ENCODE measurements around the gene PRKCSH.

The PRKCSH gene

DNA sequence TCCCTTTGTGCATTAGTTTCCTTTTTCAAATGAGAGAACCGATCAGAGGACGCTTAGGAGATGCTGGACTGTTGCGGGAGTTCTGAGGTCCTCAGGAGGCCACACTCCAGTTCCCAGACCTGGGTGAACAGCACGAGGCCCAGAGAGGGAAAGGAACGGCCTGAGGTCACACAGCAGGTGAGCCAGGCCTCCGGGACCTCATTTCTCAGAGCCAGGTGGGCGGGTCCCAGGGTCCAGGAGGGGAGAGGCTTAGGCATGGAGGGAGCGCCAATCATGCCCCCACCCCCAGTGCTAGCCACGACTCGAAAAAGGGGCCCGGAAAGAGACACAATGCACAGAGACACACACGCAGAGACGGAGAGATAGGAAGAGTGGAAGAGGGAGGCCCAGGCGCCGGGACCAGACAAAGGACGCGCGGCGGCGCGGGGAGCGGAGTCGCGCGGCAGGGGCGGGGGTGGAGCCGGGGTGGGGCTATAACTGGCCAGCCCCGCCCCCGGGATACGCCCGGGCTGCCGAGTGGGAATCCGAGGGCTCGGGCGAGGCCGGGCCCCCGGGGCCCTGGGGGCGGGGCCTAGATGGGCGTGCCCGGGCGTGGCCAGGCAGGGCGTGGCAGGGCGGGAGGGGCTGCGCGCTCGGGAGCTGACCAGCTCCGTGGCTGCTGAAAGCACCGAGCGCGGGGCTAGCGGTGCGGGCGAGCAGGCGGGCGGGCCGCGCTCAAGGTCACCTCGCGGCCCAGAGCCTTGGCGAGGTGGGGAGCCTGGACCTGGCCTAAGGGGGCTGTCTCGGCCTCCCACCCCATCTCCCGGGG lies 43.9 kb downstream of the PRKCSH start:
- peak; percentile 65 for DNase-seq

DNA sequence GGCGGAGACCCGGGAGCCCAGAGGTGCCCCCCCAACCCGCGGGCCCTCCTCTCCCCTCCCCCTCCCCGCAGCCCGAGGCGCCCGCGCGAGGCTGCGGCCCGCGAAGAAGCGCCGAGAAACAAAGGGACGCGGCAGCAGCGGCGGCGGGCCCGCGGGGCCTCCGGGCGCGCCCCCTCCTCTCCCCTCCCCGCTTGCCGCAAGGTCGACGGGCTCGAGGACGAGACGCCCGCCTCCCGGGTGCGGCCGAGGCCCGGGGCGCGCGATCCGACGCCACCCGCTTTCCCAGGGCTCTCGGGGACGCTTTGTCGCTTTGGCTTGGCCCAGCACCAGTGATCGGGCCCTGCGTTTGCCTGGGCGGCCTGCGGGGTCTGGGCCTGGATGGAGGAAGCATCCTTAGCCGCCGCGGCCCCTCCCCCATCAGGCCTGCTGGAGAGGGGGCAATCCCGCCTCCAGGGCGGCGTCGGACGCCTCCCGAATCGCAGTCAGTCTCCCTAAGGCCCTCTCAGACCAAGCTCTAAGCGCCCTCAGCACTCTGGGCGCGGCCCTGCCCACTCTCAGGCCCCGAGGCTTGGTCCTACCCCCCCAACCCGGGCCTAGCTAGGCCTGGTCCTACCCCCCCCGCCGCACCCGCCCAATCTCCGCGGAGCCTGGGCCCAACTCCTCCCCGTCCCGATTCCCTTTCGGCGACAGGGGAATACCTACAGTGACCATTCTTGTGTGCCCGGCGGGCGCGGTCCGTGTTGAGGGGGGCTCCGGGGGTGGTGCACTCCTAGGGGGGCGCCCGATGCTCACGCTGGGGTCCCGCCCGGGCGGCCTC lies 44.7 kb downstream of the PRKCSH start:
- no peak for DNase-seq

DNA sequence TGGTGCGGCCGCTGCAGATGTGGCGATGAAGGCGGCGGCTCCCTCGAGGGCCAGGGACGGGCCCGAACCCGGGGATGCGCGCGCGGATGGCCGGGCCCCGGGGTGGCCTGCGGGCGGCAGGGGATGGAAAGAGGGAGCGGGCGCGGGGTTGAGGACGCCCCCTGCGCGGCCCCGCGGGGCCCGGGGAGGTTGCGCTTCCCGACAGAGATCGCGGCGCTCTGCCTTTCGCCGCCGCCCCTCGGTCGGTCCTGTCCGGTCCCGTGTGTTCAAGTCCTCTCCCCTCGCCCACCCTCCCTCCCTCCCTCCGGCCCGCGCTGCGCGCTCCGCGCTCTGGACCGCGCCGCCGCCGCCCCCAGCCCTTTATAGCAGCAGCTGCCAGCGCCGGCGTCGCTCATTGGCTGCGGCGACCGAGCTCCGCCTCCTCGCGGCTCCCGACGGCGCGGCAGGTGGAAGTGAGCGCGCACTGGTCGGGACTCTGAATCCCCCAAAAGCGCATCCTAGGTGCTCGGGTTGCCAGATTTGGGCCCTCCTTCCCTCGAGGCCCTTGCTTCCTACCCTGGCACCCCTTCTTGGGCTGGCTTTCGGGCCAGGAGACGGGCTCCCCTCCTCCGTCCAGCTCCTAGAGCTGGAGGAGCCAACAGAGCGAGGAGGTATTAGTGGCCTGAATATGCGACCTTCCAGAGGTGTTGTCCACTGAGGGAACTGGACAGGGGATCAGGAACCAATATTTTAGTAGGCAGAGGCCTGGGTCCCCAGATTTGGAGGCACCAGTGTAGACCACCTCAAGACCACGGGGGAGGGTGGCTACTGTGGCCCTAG lies 45.5 kb downstream of the PRKCSH start, which contains the start of gene ELAVL3:
ELAVL3 (minus strand) TSS at position 332 of the 819 bp plus-strand sequence. CDS start 438 bp downstream, outside the sequence.
- DNase-seq, result no peak

DNA sequence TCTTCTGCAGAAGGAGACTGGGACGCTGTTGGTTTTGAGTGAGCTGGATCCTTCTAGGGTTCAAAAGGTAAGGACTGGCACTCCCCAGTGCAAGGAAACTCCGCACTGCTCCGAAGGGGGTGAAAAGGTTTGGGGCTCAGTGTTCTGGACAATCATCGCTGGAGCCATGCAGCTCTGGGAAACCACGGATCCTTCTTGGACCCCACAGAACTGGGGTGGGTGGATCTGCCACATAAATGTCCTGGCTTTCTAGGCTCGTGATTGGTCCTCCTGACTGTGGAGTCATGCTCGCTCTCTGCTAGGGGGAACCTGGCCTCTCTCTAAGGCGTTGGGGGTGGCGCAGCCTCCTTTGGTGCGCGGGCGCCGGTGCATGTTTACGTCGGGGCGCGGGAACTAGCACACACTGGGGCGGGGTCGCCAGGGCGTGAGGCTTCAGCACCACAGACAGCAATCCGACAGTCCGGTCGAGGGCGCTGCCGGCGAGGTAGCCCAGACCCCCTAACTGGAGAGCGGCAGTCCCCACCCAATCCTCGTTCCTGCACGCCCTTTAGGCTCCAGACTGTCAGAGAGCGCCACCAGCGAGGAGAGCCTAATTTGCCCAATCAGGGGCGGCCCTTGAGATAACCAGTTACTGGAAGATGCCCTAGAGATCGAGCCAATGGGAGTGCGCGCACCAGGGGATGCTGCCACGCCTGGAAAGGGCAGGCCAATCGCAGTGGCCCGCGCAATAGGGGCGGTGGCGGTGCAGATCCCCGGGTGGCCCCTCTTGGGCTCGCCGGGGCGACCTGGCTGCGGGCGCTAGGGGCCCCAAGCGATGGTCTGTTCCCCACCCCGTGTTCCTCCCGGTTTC lies 46.3 kb downstream of the PRKCSH start:
- DNase-seq, result peak; percentile 94

DNA sequence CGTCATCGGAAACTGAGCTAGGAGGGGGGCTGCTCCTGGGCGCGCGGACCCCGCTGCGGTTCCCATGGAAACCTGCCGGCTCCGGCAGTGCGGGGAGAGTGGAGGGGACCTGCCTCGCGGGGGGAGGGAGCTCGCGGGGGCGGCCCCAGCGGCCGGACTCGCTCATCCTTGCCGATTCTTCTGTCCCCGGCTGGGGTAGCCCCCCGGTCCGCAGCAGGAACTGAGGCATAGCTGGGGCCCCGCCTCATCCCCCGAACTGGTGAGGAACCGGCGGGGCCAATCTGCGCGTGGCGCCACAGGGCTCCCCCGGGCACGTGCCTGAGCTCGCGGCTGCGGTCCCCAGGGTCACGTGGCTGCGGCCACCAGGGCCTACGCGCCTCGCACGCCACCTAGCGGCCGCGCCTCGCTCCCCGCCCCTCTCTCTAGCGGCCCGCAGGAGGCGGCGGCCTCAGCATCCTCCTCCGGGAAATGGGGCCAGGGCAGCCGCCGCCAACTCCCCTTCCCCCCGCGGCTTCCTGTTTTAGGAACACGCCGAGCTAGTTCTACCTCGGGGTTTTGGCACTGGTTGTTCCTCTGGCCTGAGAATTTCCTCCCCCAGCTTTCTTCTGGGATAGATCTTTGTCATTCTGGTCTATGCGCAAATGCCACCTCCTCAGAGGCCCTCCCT lies 47.1 kb downstream of the PRKCSH start:
- peak; percentile 90 for DNase-seq

DNA sequence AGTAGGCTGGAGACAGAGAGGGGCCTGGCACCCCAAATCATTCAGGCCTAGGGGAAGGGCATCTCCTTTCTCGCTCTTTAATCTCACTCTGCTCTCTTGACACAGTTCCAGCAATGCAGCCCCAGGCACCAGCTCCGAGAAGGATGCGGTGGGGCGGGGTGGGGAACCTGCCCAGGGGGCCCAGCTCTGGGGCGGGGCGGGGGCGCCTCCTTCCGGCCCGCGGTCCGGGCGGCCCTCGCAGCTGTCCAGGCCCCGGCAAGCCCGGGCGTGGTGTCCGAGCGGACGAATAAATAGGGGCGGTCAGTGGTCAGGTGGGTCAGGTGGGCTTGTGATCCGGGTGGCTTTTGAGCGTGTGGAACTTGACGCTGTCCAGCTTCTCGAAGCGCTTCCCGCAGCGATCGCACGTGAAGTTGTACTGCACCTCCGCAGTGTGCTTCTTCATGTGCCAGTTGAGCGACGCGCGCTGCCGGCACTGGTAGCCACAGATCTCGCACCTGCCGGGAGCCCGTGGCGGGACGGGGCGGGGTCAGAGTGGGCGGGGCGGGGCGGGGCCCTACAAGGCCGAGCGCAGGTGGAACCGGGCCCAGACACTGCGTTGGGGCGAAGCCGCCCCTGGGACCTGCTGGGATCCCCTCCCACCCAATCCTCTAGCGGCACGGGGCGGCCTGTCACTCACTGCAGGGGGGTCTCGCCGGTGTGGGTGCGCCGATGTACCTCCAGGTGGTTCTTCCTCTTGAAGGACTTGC lies 48.1 kb downstream of the PRKCSH start:
- no peak for DNase-seq

DNA sequence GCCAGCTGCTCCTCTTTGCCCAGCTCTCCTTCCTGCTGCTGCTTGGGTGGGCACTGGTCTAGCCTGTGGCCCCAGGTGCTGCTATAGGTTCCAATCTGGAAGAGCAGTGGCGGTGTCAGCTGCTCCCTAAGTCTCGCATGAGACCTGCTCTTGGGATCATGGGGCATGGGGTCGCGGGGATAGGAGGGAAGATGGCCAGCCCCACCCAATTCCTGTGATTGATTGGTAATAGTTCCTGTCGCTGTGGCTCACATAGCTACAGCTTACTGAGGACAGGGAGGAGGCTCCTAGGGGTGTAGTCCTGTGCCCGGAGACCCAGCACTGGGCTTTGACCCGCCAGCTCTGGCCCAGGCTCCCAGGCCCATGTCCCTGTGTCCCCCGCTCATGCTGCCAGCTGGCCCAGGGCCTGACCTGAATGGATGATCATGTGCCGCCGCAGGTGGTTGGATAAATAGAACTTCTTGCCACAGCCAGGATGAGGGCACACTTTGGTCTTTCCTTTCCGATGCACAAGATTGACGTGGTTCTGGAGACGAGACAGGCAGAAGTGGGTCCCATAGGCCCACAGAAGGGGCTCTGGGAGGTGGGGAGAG lies 49.9 kb downstream of the PRKCSH start:
- no peak for DNase-seq

DNA sequence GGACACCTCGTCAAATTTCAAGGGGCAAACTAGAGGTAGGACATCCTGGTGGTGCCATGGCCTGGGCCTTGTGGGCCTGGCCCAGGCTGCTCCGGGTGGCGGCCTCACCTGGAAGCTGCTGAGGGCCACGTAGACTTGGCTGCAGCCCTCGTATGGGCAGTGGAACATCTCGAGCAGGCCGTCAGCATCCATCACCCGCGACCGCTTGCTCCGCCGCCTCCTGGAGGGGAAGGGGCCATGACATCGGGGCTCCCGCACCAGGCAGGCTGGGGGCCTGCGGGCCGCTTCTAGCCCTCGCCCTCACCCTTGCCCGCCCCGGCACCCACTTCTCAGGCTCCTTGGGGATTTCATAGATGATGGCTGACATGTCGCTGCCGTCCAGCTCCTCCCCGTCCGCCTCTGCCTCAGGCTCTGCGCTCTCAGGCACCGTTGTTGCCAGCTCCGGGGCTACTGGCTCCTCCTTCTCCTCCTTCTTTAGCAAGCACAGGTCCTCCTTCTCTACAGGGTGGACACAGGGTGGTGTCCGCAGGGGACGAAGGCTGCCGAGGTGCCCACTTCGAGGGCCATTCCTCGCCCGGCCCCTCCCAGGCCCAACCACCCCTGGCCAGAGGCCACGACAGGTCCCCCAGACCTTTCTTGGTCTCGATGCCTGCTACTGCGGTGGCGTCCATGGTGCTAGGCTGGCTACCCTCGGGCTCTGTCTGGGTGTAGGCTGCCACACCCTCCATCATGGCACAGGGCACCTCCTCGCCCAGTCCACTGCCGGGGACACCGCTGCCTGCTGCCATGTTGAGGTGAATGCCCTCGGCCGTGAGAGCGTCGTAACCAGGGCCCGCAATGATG lies 51.4 kb downstream of the PRKCSH start:
- no peak for DNase-seq

DNA sequence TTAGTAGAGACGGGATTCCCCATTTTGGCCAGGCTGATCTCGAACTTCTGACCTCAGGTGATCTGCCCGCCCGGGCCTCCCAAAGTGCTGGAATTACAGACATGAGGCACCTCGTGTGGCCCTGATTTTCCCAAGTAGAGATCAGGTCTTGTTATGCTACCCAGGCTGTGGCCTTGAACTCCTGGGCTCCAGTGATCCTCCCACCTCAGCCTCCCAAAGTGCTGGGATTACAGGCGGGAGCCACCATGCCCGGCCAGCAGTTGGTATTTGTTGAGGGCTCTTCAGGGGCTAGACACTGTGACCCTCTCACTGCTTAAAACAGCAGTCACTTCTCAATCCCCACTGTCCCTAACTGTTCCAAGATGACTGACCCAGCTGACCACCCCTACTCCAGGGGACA lies 53.9 kb downstream of the PRKCSH start:
- DNase-seq, result no peak

DNA sequence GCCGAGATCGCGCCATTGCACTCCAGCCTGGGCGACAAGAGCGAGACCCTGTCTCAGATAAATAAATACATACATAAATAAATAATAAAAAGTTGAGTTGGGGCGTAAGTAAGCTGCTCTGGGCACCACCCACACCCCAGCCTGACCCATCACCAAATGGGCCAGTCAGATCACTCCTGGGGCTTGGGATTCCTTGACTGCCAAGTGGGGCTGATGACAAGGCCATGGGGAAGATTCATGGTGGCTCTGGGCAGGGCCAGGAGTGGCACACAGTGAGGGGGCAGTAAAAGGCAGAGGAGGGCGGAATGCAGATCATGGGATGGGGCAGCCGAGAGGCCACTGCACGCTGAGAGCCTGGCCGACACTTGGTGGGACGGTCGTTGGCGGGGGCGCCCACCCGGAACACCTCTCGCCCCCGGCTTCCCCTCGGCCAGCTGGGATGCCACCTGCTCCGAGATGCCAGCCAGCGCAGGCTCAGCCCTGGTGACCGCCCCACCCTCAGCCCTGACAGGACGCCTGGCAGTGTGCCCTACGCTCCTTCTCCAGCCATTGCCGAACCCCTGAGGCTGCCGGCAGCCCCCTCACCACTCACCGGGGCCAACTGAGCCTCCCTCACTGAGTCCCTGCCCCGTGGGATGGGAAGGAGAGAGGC lies 59.3 kb downstream of the PRKCSH start:
- no peak for DNase-seq

DNA sequence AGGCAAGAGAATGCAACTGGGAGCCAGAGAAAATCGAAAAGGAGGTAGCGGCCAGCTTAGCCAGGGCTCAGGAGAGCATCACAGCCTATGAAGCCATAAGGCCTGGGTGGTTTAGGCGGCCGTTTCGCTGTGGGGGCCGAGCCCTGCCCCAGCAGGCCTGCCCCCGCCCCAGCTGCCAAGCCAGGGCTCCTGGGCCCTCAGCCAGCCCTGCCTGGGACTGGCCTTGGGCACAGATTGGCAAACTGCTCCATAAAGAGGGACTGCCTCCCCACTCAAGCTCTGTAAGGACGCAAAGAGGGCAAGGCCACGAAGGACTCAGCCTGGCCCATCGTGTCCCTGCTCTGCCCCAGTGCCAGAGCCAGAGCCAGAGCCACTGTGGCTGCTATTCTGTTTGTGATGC lies 60.0 kb downstream of the PRKCSH start:
- DNase-seq, result no peak

DNA sequence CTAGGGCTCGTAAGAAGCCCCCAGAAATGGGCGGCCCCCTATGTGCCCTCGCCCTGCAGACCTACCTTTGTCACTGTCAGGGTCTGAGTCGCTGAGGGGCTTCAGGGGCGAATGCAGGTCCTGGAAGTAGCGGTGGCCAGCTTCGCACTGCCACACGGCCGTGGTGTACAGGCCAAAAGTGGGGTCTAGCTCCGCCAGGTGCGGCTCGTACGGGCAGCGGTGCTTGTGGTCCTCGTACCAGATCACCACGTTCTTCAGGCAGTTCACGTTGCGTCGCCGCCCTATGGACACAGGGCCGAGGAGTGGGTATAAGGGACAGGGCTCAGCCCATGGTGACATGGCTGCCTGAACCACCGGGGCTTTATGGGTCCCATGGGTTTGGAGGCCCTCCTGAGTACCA lies 60.5 kb downstream of the PRKCSH start:
- no peak for DNase-seq

DNA sequence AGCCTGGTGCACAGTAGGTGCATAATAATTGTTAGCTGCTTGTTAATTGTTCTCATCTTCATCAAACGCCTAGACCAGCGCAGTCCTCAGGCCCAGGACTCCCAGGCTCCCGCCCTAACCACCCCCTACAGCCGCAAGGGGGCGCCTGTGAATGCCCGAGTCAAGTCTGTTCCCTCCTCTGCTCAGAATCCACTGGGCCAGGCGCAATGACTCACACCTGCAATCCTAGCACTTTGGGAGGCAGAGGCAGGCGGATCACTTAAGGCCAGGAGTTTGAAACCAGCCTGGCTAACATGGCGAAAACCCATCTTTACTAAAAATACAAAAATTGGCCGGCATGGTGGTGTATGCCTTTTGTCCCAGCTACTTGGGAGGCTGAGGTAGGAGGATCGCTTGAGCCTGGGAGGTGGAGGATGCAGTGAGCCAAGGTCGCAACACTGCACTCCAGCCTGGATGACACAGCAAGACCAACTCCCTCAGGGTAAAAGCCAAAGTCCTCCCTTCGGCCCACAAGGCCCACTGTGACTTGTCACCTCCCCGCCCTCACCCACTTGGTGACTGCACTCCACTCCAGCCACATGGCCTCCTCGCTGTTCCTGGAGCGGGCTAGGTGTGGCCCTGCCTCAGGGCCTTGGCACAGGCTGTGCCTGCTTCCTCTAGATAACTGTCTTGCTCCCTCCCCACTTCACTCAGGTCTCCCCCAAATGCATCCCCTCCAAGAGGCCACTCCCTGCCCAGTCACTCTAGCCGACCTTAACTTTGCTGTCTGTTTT lies 61.1 kb downstream of the PRKCSH start:
- DNase-seq, result peak; percentile 88

DNA sequence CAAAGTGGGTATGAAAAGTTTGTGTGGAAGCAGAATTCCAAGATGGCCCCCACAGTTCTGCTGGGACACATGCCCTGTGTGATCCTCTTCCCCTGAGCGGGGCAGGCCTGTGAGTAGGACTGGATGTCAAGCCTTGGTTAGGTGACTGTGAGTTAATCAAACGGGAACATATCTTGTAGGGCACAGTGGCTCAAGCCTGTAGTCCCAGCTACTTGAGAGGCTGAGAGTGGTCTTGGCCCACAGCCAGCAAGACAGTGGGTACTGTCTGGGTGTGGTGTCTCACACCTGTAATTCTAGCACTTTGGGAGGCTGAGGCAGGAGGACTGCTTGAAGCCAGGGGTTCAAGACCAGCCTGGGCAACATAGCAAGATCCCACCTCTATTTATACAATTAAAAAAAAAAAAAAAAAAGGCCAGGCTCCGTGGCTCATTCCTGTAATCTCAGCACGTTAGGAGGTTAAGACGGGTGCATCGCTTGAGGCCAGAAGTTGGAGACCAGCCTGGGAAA lies 63.8 kb downstream of the PRKCSH start:
- DNase-seq, result peak; percentile 46

DNA sequence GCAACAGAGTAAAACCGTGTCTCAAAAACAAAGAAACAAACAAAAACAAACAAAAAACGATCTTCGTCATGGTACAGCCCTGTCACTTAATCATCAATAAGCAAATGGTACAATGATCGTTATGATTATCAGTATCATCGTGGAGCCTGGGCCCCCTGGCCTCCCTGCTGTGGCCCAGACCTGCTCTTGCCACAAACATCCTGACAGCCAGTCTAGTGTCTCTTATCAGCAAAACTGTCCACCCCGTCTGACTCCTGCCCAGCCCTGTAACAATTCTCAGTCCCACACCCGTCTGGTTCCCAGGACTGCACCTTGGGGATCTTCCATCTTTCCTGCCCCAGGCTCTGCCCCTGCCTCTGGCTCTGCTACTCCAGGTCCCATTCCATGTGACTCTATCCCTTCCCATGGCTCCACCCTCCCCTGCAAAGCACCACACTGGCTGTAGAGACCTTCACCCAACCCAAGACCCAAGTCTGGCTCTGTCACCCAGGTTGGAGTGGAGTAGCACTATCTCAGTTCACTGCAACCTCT lies 64.5 kb downstream of the PRKCSH start:
- DNase-seq, result peak; percentile 78
